AG09319 (cell line): ENCODE measurements around the gene FASLG.
A peak's percentile ranks its signal among the peaks of the same experiment; 100 is the strongest.

ENCODE experiments used
- DNase-seq: peaks from one replicate; pipeline ENCODE4 v3.0.0-alpha.2; 2010; ENCODE audit warnings: low read depth; ENCODE audit errors: extremely low read depth
- CTCF ChIP-seq: IDR thresholded peaks from 2 replicates; pipeline ENCODE4 v1.5.1; 2011; ENCODE audit warnings: low read depth, mild to moderate bottlenecking, inconsistent platforms, low read length, moderate library complexity

The FASLG gene

GRCh38 chr1:172657586-172657985 is 1.3 kb upstream of the FASLG start:
- DNase-seq: no peak
- no peak for TF ChIP-seq CTCF

GRCh38 chr1:172661107-172661506 is 2.2 kb downstream of the FASLG start:
- no peak for DNase-seq
- no peak for TF ChIP-seq CTCF

GRCh38 chr1:172662464-172663109 is 3.7 kb downstream of the FASLG start:
- TF ChIP-seq CTCF: no peak
- peak; percentile 69 for DNase-seq

GRCh38 chr1:172663732-172664131 is 4.8 kb downstream of the FASLG start:
- DNase-seq: no peak
- no peak for TF ChIP-seq CTCF

GRCh38 chr1:172668097-172668496 is 9.2 kb downstream of the FASLG start:
- TF ChIP-seq CTCF: no peak
- no peak for DNase-seq

GRCh38 chr1:172669011-172669410 is 10.1 kb downstream of the FASLG start:
- no peak for TF ChIP-seq CTCF
- DNase-seq: no peak

- no peak for DNase-seq
- no peak for TF ChIP-seq CTCF
These were observed 11.4 kb downstream of the FASLG start for GRCh38 chr1:172670316-172670715.
